Breast epithelium (tissue), 3 donors: ENCODE data around the gene PDE4A.

ENCODE experiments used
- POLR2A ChIP-seq: fragments of 450-650 bp; IDR thresholded peaks from one replicate; pipeline ENCODE4 v1.6.1; 2016; ENCODE audit warnings: antibody characterized with exemption, mild to moderate bottlenecking, moderate library complexity
- POLR2AphosphoS5 ChIP-seq, 3 donors: sonication (generic); formaldehyde crosslinking; IDR thresholded peaks; one replicate each; pipeline ENCODE4 v1.6.1; 2017; ENCODE audit warnings: antibody characterized with exemption in 3 of 3
- TF ChIP-seq, protein P1 (sequence below), 3 donors: fragments of 450-650 bp; IDR thresholded peaks; one replicate each; pipeline ENCODE4 v1.5.1; 2016 to 2017; ENCODE audit warnings: antibody characterized with exemption in 3 of 3, mild to moderate bottlenecking in 3 of 3, moderate library complexity in 3 of 3

DNA sequence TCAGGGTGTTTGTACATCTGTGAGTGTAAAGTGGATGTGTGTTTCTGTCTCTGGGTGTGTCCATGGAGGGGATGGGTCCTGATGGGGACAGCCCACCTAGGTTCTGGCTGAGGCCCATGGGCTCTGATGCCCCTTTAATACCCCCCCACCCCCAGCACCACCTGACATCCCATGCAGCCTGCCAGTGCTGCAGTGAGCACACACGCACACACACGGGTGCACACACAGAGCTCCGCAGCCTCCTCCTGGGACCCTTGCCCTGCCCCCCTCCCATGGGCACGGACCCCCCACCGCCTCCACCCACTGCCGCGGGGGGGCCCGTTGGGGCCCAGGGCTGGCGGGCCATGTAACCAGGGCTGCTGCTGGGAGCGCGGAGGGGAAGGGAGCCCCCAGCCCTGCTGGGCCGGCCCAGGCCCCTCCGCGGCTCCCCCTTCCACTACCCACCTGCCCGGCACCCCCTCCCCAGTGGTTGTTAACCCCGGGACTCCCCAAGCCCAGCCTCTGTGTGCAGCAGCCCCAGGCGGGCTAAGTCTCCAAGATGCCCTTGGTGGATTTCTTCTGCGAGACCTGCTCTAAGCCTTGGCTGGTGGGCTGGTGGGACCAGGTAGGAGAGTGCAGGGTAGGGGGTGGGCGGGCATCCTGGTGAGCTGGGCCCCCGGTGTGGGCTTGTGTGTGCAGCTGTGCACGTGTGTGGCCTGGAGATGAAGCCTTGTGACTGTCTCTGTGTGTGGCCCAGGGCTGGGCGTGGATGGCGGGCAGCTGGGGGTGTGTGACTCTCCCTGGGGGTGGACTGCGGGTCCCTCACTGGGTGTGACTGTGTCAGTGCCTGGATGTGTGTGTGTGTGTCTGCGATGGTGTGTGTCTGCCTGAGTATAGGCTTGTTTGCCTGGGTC, 32.6 kb downstream of the PDE4A start:
- TF ChIP-seq, protein P1, sequence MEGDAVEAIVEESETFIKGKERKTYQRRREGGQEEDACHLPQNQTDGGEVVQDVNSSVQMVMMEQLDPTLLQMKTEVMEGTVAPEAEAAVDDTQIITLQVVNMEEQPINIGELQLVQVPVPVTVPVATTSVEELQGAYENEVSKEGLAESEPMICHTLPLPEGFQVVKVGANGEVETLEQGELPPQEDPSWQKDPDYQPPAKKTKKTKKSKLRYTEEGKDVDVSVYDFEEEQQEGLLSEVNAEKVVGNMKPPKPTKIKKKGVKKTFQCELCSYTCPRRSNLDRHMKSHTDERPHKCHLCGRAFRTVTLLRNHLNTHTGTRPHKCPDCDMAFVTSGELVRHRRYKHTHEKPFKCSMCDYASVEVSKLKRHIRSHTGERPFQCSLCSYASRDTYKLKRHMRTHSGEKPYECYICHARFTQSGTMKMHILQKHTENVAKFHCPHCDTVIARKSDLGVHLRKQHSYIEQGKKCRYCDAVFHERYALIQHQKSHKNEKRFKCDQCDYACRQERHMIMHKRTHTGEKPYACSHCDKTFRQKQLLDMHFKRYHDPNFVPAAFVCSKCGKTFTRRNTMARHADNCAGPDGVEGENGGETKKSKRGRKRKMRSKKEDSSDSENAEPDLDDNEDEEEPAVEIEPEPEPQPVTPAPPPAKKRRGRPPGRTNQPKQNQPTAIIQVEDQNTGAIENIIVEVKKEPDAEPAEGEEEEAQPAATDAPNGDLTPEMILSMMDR (IDR thresholded peaks at IDR 0.05): no peak
- no peak for TF ChIP-seq POLR2A
- no peak for TF ChIP-seq POLR2AphosphoS5 (IDR thresholded peaks at IDR 0.05)
